Endothelial cell of umbilical vein (primary cell): ENCODE measurements around the gene EDC4.

Experiments
- POLR2AphosphoS5 ChIP-seq: IDR thresholded peaks from 2 replicates; pipeline ENCODE4 v1.6.1; 2012; ENCODE audit warnings: low read depth, mild to moderate bottlenecking, control low read depth, low read length, moderate library complexity; ENCODE audit not compliant: insufficient read depth
- TF ChIP-seq, protein P1 (sequence below), 2 donors: IDR thresholded peaks; 1 replicate in 1 of 2; 2 replicates in 1 of 2; pipeline ENCODE4 v1.5.1; 2011; ENCODE audit warnings: low read length in 2 of 2, mild to moderate bottlenecking in 2 of 2, moderate library complexity in 2 of 2, control low read depth in 1 of 2, inconsistent platforms in 1 of 2, low read depth in 1 of 2; ENCODE audit not compliant: insufficient read depth in 1 of 2; ENCODE audit errors: extremely low read depth in 1 of 2

DNA sequence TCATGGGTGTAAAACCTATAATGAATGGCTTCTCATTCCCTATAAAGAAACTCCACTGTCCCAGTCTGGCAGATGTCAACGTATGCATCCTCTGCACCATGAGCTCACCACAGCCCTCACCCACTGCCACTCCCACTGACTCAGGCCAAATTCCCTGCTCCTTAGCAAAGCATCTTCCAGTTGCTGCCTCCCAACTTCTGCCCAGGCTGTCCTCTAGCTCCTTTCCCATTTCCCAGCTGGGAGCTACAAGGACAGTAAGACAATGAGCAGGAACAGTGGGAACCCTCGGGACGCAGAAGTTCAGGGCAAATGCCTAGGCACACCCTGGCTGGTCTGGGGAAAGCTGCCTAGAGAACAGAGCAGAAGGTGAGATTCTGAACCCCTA, 39.8 kb upstream of the EDC4 start:
- TF ChIP-seq, protein P1, sequence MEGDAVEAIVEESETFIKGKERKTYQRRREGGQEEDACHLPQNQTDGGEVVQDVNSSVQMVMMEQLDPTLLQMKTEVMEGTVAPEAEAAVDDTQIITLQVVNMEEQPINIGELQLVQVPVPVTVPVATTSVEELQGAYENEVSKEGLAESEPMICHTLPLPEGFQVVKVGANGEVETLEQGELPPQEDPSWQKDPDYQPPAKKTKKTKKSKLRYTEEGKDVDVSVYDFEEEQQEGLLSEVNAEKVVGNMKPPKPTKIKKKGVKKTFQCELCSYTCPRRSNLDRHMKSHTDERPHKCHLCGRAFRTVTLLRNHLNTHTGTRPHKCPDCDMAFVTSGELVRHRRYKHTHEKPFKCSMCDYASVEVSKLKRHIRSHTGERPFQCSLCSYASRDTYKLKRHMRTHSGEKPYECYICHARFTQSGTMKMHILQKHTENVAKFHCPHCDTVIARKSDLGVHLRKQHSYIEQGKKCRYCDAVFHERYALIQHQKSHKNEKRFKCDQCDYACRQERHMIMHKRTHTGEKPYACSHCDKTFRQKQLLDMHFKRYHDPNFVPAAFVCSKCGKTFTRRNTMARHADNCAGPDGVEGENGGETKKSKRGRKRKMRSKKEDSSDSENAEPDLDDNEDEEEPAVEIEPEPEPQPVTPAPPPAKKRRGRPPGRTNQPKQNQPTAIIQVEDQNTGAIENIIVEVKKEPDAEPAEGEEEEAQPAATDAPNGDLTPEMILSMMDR (IDR thresholded peaks at IDR 0.05; ENCODE audit: extremely low read depth in 1 of 2, insufficient read depth in 1 of 2, low read depth in 1 of 2, low read length in 2 of 2), result no peak
- no peak for TF ChIP-seq POLR2AphosphoS5
